HUES48 (cell line): ENCODE results near the gene LSM12.

Experiments used
- H3K27ac ChIP-seq: one replicate; pipeline ENCODE4 v1.7.0; 2013; ENCODE audit warnings: low read depth, low read length, inconsistent platforms
- H3K27me3 ChIP-seq: 2 replicates; pipeline ENCODE4 v1.6.1; 2013; ENCODE audit warnings: mild to moderate bottlenecking, low read length; ENCODE audit not compliant: control insufficient read depth, insufficient read depth
- H3K36me3 ChIP-seq: 2 replicates; pipeline ENCODE4 v1.6.1; 2013; ENCODE audit warnings: low read length; ENCODE audit not compliant: control insufficient read depth, insufficient read depth
- H3K4me1 ChIP-seq: 2 replicates; pipeline ENCODE4 v1.6.1; 2013; ENCODE audit warnings: mild to moderate bottlenecking, low read length; ENCODE audit not compliant: control insufficient read depth, insufficient read depth
- H3K4me3 ChIP-seq: 2 replicates; pipeline ENCODE4 v1.5.1; 2013; ENCODE audit warnings: mild to moderate bottlenecking, low read depth, low read length
- H3K9ac ChIP-seq: 2 replicates; pipeline ENCODE4 v1.6.1; 2013; ENCODE audit warnings: mild to moderate bottlenecking, low read depth, low read length, moderate library complexity
- H3K9me3 ChIP-seq: 2 replicates; pipeline ENCODE4 v1.6.1; 2013; ENCODE audit warnings: low read length; ENCODE audit not compliant: control insufficient read depth, insufficient read depth

LSM12 gene

DNA sequence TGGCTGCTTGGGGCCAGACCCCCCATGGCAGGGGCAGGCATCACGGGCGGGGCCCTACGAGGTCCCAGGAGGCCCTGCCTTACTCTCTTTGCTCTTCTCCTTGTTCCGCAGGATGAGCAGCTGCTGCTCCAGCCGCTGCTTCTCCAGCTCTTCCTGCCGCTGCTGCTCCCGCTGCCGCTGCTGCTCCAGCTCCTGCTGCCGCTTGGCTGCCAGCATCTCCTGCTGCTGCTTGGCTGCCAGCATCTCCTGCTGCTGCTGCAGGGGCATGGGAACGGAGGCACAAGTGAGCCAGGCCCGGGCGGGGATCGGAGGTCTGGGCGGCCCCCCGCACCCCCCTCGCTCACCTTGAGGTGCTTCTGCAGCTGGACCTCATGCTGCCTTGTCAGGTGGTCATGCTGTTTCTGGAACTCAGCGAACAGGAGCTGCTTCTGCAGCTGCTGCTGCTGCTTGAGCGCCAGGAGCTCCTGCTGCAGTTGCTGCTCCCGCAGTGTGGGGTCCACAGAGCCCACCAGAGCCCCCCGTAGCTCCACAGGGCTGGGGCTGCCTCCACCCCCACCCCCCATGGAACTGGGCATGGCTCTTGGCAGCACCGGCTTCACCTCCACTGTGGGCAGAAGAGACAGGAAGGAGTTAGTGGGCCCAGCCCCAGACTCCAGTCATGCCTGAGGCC lies 26.9 kb upstream of the LSM12 start:
- Histone ChIP-seq H3K9me3 (no peaks in the 10 kb centered on the region), H3K9ac (no peak overlapping the region), H3K36me3 (peaks cover 31% of the 10 kb centered on the region), H3K4me1 (peaks cover 13% of the 10 kb centered on the region), H3K4me3 (no peak overlapping the region), H3K27ac (peak overlapping the region; percentile 20), H3K27me3 (no peaks in the 10 kb centered on the region)

GRCh38 chr17:44092051-44092450 lies 25.6 kb upstream of the LSM12 start:
- H3K4me1 ChIP-seq = peaks cover 24% of the 10 kb centered on the region
- H3K4me3 ChIP-seq = no peak overlapping the region
- peaks cover 34% of the 10 kb centered on the region for H3K36me3 ChIP-seq
- no peak overlapping the region for H3K27ac ChIP-seq
- H3K27me3 ChIP-seq = no peaks in the 10 kb centered on the region
- no peak overlapping the region for H3K9ac ChIP-seq
- H3K9me3 ChIP-seq = no peaks in the 10 kb centered on the region

- Histone ChIP-seq H3K9ac (no peak overlapping the region), H3K36me3 (peaks cover 34% of the 10 kb centered on the region), H3K4me1 (peaks cover 26% of the 10 kb centered on the region), H3K4me3 (no peak overlapping the region), H3K27me3 (no peaks in the 10 kb centered on the region), H3K27ac (no peak overlapping the region), H3K9me3 (no peaks in the 10 kb centered on the region)
Observed at GRCh38 chr17:44091200-44091997, 24.9 kb upstream of the LSM12 start.

DNA sequence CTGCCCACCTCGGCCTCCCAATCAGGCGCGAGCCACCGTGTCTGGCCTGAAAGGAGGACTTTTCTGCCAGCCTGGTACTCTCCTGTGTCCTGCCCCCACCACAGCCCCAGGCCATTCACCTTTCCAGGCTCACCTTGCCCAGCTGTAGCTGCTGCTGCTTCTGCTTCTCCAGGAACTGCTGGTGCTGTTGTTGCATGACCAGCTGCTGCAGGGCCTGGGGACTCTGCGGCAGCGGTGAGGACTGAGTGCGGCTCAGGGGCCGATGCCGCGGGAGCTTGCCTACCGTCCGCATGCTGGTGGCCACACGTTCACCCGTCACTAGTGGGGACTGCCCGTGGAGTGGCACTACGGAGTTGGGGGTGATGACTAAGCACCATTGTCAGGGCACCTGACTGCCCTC lies 21.8 kb upstream of the LSM12 start:
- Histone ChIP-seq H3K27me3 (no peaks in the 10 kb centered on the region), H3K4me3 (no peak overlapping the region), H3K36me3 (peaks cover 42% of the 10 kb centered on the region), H3K9me3 (no peaks in the 10 kb centered on the region), H3K9ac (no peak overlapping the region), H3K27ac (no peak overlapping the region), H3K4me1 (peaks cover 18% of the 10 kb centered on the region)

GRCh38 chr17:44087319-44087718 lies 20.8 kb upstream of the LSM12 start:
- Histone ChIP-seq H3K4me3 (peak overlapping the region; percentile 42), H3K9me3 (no peaks in the 10 kb centered on the region), H3K27me3 (no peaks in the 10 kb centered on the region), H3K9ac (no peak overlapping the region), H3K27ac (peak overlapping the region; percentile 96), H3K4me1 (peaks cover 18% of the 10 kb centered on the region), H3K36me3 (peaks cover 42% of the 10 kb centered on the region)

DNA sequence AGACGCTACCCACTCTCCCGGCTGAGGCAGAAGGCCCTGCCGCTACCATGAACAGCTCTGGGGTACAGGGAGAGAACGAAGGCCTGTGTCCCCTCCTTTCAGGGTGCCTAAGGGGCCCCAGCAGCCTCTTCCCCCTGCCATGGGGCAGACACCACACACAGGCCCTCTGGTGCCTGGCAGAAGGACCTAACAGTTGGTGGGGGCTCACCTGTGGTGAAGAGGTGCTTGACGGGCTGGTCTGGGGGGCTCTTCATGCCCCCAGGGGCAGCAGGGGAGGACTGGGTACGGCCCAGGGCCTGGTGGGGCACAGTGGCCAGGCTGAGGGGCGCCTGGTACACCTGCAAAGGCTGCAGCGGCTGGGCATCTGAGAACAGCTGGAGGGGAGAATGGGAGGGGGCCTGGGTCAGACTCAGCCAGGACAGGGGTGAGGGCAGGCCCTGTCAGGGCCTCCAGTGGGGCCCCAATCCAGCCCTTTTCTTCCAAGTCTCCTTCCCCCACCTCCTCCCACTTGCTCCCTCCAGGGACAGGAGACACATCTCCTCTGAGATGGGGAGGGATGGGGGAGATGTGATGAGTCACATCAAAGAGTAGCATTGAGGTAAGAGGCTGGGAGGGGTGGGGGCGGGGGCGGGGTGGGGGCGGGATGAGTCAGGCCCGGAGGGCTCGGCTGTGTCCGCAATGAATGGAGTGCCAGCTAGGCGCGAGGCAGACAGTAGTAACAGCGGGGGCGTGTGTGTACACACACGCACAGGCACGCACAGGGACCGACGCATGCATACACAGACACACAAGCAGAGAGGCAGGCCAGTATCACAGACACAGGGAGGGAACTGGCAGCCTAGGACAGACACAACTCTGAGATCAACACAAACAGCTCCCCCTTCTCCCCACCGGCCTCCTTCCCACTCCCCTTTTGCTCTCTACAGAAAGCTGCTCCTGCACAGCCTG lies 20.2 kb upstream of the LSM12 start:
- Histone ChIP-seq H3K4me1 (peaks cover 18% of the 10 kb centered on the region), H3K27me3 (no peaks in the 10 kb centered on the region), H3K4me3 (peak overlapping the region; percentile 42), H3K9ac (no peak overlapping the region), H3K36me3 (peaks cover 44% of the 10 kb centered on the region), H3K9me3 (no peaks in the 10 kb centered on the region), H3K27ac (peak overlapping the region; percentile 96)

DNA sequence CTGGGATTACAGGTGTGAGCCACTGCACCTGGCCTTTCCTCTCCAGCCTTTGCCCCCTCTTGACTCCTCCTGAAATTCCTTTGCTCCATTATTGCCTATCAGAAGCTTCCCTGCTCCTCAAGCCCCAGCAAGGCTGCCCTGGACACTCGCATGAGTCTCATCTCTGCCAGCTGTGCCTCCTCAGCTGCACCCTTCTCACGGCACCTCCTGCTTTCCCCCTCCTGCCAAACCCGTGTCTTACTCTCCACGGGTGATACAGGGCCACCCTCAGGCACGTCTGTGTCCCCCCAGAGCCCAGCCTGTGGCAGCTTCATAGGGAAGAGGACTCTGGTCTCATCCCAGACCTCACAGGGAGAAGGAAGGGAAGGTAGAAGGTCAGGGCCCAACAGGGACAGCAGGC lies 19.4 kb upstream of the LSM12 start:
- peak overlapping the region; percentile 96 for H3K27ac ChIP-seq
- H3K9me3 ChIP-seq = no peaks in the 10 kb centered on the region
- H3K27me3 ChIP-seq = no peaks in the 10 kb centered on the region
- H3K4me3 ChIP-seq = no peak overlapping the region
- H3K9ac ChIP-seq = no peak overlapping the region
- H3K36me3 ChIP-seq = peaks cover 39% of the 10 kb centered on the region
- H3K4me1 ChIP-seq = peaks cover 18% of the 10 kb centered on the region

DNA sequence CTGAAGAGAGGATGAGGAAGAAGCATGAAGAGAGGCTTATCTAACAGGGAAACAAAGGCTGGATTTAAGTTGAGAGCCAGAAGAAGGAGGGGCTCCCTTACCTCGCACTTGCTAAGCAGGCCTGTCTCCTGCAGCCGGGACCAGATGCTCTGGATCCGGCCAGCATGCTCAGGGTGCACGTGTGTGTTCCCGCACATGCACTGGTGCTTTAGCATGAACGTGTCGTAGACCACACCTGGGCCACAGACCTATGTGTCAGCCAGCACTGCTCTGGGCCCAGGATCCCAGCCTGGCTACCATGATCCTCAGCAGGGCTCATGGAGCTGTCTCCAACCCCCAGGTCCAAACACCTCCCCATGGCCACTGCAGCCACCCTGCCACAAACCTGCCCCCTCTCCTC lies 18.4 kb upstream of the LSM12 start:
- Histone ChIP-seq H3K27ac (no peak overlapping the region), H3K9ac (no peak overlapping the region), H3K9me3 (no peaks in the 10 kb centered on the region), H3K27me3 (no peaks in the 10 kb centered on the region), H3K4me1 (peaks cover 18% of the 10 kb centered on the region), H3K36me3 (peaks cover 47% of the 10 kb centered on the region), H3K4me3 (no peak overlapping the region)

DNA sequence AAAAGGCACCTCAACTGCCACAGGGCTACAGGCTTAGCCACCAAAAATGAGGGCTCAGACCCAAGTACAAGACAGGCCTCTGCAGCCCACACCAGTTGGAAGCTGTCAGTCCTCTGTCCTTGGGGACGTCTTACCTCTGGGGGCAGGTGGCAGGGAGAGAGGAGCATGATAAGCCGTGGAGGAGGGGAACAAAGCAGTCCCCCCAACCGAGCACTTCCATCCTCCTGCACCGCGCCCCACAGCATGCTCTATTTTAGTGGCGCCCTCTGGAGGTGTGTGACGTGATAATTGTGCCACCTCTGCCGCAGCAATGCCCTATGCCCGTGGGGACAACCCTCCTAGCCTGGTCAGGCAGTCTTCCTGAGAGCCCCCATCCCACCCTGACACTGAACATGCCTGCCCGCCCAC lies 17.7 kb upstream of the LSM12 start:
- H3K27ac ChIP-seq = no peak overlapping the region
- no peak overlapping the region for H3K4me3 ChIP-seq
- no peak overlapping the region for H3K9ac ChIP-seq
- H3K36me3 ChIP-seq = peaks cover 51% of the 10 kb centered on the region
- H3K4me1 ChIP-seq = peaks cover 18% of the 10 kb centered on the region
- no peaks in the 10 kb centered on the region for H3K9me3 ChIP-seq
- no peaks in the 10 kb centered on the region for H3K27me3 ChIP-seq

- Histone ChIP-seq H3K27ac (no peak overlapping the region), H3K36me3 (peaks cover 51% of the 10 kb centered on the region), H3K9ac (no peak overlapping the region), H3K9me3 (no peaks in the 10 kb centered on the region), H3K4me1 (peaks cover 18% of the 10 kb centered on the region), H3K27me3 (no peaks in the 10 kb centered on the region), H3K4me3 (no peak overlapping the region)
Observed at GRCh38 chr17:44083250-44083849, 16.9 kb upstream of the LSM12 start.
